Activated CD8-positive, alpha-beta memory T cell treated with anti-CD3 and anti-CD28 coated beads, Interleukin-2, amount 50 U/mL, for 48 hours (primary cell): ENCODE measurements around the gene SPEF2.

Experiments
- DNase-seq: peaks from one replicate; pipeline ENCODE4 v3.0.0-alpha.2; 2020

The SPEF2 gene

GRCh38 chr5:35735718-35736117, 118.1 kb downstream of the SPEF2 start:
- DNase-seq, result no peak

GRCh38 chr5:35736280-35736679, 118.6 kb downstream of the SPEF2 start:
- no peak for DNase-seq

- no peak for DNase-seq
Observed at GRCh38 chr5:35741126-35741716, 123.6 kb downstream of the SPEF2 start.

- DNase-seq, result no peak
Observed at GRCh38 chr5:35741971-35742370, 124.3 kb downstream of the SPEF2 start.

- DNase-seq, result no peak
Observed at GRCh38 chr5:35743644-35744043, 126.0 kb downstream of the SPEF2 start.

GRCh38 chr5:35745193-35745592, 127.5 kb downstream of the SPEF2 start:
- no peak for DNase-seq

GRCh38 chr5:35745660-35746059, 128.0 kb downstream of the SPEF2 start:
- DNase-seq, result no peak

- no peak for DNase-seq
Observed at GRCh38 chr5:35752012-35752411, 134.3 kb downstream of the SPEF2 start.

GRCh38 chr5:35753500-35753899, 135.8 kb downstream of the SPEF2 start:
- no peak for DNase-seq

- no peak for DNase-seq
Observed at GRCh38 chr5:35754481-35754880, 136.8 kb downstream of the SPEF2 start.

- DNase-seq, result no peak
Observed at GRCh38 chr5:35755966-35756365, 138.3 kb downstream of the SPEF2 start.

- DNase-seq, result no peak
Observed at GRCh38 chr5:35758151-35758724, 140.6 kb downstream of the SPEF2 start.

GRCh38 chr5:35761541-35761940, 143.9 kb downstream of the SPEF2 start:
- no peak for DNase-seq

GRCh38 chr5:35762368-35762767, 144.7 kb downstream of the SPEF2 start:
- DNase-seq, result no peak

- DNase-seq, result no peak
Observed at GRCh38 chr5:35765921-35766320, 148.3 kb downstream of the SPEF2 start.

- no peak for DNase-seq
Observed at GRCh38 chr5:35771300-35771699, 153.6 kb downstream of the SPEF2 start.

- DNase-seq, result no peak
Observed at GRCh38 chr5:35771839-35772238, 154.2 kb downstream of the SPEF2 start.

GRCh38 chr5:35773967-35774366, 156.3 kb downstream of the SPEF2 start:
- no peak for DNase-seq

- no peak for DNase-seq
Observed at GRCh38 chr5:35776757-35777156, 159.1 kb downstream of the SPEF2 start.

- DNase-seq, result peak; percentile 81
Observed at GRCh38 chr5:35777358-35778087, 159.9 kb downstream of the SPEF2 start.

GRCh38 chr5:35778259-35778769, 160.7 kb downstream of the SPEF2 start:
- no peak for DNase-seq

- DNase-seq, result peak; percentile 69
Observed at GRCh38 chr5:35780236-35780635, 162.6 kb downstream of the SPEF2 start.

GRCh38 chr5:35781181-35781790, 163.6 kb downstream of the SPEF2 start:
- DNase-seq, result no peak

- no peak for DNase-seq
Observed at GRCh38 chr5:35783551-35783950, 165.9 kb downstream of the SPEF2 start.
